GM12801 (cell line): ENCODE measurements around the gene AHCYL1.

Experiments used
- TF ChIP-seq, protein P1 (sequence below): IDR thresholded peaks from one replicate; pipeline ENCODE4 v1.5.1; 2011; ENCODE audit warnings: control low read depth; ENCODE audit not compliant: insufficient read length; ENCODE audit errors: extremely low read depth

AHCYL1 gene

DNA sequence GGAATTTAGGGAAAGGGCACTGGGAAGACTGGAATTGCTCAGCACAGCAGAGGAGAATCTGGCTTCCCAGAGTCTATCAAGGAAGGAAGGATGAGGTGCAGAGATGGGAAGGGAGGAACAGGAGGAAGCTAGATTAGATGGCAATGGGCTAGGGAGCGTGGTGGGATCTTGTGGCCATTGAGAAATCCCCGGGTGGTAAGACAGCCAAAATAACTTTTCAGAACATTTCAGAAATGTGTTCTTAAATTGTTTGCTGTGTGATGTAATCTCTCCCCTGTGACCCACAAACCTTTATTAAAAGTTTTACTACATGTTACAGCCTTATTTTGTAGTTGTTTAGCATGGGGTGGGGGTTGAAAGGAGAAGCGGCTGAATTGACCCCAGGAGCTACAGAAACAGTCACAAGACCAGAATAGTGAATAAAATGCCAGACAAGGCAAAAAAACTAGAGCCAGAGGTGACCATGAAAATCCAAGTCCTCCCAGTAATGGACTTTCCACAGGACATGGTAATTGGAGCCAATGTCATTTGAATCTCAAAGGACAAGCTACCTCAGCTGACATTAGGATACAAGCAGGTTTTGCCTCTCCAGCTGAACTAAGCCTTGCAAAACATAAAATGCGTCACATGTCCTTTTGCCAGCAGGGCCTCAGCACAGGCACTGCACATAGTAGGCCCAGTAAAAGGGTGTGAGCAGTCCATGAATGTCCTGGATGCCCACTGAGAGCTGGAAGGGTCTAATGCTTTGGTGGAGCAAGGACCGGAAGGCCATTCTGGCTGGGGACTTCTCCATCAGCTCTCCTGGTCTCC lies 980 bp upstream of the AHCYL1 start:
- TF ChIP-seq, protein P1, sequence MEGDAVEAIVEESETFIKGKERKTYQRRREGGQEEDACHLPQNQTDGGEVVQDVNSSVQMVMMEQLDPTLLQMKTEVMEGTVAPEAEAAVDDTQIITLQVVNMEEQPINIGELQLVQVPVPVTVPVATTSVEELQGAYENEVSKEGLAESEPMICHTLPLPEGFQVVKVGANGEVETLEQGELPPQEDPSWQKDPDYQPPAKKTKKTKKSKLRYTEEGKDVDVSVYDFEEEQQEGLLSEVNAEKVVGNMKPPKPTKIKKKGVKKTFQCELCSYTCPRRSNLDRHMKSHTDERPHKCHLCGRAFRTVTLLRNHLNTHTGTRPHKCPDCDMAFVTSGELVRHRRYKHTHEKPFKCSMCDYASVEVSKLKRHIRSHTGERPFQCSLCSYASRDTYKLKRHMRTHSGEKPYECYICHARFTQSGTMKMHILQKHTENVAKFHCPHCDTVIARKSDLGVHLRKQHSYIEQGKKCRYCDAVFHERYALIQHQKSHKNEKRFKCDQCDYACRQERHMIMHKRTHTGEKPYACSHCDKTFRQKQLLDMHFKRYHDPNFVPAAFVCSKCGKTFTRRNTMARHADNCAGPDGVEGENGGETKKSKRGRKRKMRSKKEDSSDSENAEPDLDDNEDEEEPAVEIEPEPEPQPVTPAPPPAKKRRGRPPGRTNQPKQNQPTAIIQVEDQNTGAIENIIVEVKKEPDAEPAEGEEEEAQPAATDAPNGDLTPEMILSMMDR, result no peak

GRCh38 chr1:109984190-109984455 lies 442 bp upstream of the AHCYL1 start:
- TF ChIP-seq, protein P1, result no peak

DNA sequence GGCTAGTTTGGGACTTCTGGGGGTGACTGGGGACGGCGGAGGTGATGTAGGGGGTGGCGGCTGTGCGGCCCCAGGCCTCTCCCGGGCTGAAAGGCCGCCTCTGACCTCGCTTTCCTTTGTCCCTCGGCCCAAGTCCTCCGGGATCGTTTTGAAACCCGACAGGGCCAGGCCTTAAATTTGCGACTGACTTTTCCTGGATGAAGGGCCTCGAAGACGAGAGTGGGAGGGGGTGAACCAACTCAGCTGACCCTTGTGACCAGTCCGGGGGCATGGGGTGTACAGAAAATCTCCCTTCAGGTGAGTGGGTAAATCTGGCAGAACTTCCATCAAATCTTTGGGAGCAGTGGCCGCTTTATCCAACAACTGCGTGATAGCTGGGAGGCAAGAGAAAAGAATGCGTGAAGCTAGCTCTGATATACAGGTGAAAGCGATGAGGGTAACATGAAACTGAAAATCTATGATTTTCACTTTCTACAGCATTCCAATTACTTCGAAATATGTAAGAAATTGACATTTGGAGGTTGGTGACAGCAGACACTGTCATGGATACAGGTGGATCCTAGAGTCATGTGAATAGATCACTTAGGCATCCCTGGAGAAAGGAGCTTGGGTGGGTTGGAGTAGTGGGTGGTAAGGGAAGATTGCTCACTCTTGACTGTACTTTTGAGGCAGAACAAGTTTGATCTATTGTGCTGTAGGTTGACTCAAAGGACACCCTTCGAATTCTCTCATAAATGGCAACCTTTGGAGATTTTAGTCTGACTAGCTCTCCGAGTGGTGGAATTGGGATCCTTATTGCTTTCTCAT lies 885 bp downstream of the AHCYL1 start:
- TF ChIP-seq, protein P1, result no peak

DNA sequence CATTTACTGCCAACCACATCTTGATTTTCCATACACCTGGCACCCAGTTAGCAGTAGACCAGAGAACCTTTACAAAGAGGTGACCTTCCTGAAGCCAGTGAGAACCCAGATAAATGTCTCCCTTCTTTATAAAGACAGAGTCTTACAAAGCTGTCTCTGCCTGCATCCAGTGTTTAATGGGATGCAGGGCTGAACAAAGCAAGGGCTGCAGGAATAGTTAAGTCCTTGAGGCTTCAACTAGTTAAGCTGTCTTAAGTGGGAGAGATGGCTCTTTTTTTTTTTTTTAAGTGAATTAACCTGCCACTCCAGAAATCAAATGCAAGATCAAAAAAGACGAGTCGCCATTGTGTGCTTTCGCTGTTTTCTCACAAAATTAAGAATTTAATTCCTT lies 1.5 kb downstream of the AHCYL1 start:
- TF ChIP-seq, protein P1, result no peak

DNA sequence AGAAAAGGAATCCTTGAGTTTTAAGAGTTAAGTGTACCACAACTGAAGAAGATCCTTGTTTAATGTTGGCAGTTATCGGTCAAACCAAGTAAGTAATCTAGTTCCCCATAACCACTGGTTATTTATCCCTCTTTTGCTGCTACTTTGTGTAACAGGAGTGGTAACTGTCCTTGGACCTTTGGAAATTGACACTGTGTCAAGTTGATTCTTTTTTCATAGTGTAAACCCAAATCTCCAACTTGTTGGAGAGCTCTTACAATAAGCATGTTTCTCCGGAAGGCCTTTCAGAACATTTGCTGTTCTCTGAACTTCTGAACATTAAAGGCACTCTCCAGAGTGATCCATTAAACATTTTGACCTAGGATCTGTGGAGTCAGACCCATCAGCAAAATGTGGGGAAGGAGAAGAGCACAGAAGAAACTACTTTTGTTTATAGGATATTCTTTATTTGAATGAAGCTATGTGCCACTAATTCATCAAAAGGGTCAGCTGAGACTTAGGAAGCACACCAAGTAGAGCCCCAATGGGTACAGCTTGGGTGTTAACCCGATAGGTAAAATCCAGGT lies 3.9 kb downstream of the AHCYL1 start:
- TF ChIP-seq, protein P1, result no peak

DNA sequence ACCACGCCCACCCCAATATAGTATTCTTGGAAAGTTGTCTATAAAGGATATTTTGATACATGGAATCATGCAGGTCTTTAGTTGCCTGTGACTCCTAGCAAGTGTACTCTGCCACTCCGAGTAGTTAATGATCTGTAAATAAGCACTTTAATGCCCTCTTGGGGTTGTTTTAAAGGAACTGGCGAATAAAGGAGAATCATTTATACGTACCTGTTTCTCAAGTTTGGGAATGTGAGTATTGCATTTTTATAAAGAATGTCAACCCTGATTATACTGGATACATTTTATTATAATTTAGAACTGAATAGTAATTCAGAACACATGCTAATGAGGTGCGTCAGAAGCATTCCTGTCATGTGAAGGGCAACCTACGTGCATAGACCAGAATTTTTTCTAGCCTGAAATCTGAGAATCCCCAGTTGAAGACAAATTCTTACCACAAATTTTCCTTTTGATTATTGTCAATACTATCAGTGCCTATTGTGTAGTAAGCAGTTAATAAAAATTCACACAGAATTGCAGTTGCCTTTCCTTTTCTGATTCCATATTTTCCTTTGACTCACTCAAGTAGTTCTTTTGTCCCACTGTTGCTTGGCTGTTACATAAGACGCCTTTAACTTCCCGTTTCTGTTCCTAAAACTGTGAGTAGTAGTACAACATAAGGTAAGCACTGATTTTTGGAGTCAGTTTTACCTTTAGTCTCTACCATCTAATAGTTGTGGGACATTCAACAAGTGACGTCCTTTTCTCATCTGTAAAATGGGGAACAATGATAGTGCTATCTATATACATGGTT lies 5.1 kb downstream of the AHCYL1 start:
- TF ChIP-seq, protein P1, result no peak

DNA sequence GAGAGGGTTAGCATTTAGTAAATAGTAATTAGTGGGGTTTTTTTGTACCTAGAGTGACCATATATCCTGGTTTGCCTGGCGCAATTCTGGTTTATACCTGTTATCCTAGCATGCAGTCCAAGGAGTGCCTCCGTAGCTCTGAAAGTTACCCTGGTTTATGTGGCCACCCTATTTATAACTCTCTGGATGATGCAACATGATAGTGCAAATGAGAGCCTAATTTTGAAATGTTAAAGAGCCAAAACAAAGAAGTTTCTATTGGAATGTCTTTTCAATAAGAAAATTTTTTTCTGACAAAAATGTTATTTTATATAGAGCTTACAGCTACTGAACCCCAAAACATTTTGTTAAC lies 5.7 kb downstream of the AHCYL1 start:
- TF ChIP-seq, protein P1, result no peak
